ENCODE results near the gene SLC9B1. TPM values are rescaled to one million over a fixed set of nuclear protein-coding genes. Genes with fewer than 3 reads are reported as not detected.
"Not testable (repeated sequence)": the region's sequence is repeated elsewhere in the genome, so short reads cannot be mapped to it uniquely, and the experiment has no call there.

Gene SLC9B1
- total RNA-seq, 1 donor from 2014 or later: 0.40 TPM

DNA sequence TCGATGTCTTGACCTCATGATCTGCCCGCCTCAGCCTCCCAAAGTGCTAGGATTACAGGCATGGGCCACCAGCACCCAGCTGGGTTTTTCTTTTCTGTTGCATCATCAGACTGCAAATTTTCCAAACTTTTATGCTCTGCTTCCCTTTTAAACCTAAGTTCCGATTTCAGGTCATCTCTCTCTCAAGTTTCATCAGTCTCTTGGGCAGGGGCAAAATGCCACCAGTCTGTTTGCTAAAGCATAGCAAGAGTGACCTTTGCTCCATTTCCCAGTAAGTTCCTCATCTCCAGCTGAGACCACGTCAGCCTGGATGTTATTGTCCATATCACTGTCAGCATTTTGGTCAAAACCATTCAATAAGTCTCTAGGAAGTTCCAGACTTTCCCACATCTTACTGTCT is 141.2 kb downstream of the SLC9B1 start:
- not testable (repeated sequence) for DNase-seq (ENCODE audit: low read depth in 2 of 2)

DNA sequence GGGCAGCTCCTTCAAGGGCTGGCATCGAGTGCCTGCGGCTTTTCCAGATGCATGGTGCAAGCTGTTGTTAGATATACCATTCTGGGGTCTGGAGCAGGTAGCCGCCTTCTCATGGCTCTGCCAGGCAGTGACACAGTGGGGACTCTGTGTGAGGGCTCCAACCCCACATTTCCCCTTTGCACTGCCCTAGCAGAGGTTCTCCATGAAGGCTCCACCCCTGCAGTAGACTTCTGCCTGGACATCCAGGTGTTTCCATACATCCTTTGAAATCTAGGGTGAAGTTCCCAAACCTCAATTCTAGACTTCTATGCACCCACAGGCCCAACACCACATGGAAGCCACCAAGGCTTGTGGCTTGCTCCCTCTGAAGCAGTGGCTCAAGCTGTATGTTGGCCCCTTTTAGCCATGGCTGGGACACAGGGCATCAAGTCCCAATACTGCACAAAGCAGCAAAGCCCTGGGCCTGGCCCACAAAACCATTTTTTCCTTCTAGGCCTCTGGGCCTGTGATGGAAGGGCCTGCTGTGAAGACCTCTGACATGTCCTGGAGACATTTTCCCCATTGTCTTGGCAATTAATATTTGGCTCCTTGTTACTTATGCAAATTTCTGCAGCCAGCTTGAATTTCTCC is 141.9 kb downstream of the SLC9B1 start:
- DNase-seq (ENCODE audit: low read depth in 2 of 2): not testable (repeated sequence)

DNA sequence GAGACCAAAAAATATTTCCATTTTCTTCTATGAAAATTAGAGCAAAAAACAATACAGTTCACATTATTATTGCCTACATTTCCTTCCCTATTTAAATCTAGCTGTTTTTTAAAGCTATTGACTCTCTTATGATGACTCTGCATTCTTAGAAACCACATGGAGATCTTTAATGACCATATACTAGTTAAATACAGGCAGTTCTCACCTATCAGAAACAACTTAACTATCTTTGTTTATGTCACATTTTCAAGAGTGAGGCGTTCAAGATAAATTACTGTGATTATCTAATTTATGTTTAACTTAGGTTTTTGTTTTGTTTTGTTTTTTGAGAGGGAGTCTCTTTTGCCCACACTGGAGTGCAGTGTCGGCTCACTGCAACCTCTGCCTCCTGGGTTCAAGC is 147.7 kb downstream of the SLC9B1 start:
- DNase-seq (ENCODE audit: low read depth in 2 of 2): no peak

DNA sequence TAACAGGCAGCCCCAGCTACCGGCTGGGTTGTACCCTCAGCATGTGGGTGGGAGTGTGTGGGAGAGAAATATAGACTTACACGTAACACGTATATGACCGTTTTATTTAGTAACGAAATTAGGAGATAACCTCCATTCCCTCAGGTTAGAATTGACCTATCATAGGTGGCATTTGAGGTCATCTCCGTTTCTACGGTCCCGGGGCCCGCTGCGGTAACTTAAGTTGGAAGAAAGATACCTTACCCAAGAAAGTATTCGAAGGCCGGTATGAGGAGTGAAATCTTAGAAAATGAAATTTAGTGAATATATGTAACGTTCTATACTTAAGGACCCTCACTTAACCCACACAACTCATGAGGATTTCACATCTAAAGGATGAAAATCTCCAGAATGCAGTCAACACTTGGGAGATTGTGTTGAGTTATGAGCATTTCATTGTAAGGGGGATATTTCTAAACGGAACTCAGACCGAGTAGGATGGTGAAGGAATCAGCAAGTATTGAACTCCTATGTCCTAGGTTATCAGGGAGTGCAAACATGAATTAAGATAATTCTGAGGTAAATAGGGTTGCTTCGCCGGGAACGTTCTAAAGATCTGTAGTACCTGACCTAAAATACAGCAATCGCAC is 149.8 kb downstream of the SLC9B1 start:
- DNase-seq (ENCODE audit: low read depth in 2 of 2): peak in 1 of 2 donors; percentile 2

DNA sequence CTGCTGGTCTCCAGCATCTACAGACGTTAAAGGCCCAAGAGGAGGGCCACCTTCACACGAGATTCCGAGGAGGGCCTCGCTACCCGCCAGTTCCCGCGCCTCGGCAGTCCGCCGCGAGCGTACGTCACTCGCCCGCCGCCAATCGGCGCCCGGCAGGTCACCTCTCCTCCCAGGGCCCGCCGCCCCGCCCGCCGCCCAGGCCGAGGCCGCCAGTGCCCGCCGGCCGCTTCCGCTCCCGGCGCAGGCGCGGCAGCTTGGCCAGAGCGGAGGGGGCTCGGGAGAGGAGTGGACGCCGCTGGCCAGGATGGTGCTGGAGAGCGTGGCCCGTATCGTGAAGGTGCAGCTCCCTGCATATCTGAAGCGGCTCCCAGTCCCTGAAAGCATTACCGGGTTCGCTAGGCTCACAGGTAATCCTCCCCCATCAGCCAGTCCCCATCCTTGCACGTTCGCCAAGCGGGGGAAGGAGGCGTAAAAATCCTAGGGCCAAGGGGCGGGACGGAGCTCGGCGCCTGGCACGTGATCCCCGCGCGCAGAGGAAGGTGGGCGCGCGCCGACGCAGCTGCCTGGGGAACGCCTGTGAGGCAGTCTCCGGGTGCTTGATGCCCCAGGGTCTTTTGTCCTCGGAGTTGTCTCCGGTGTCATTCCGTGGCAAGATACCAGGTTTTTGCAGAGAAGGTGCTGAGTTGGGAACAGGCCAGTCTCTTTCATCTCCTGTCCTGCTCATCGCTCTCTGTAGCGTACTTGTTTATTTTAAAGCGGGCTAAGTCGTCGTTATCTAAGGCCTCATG is 150.5 kb downstream of the SLC9B1 start, which contains the start of gene CISD2:
CISD2 (plus strand) TSS at position 212 of the 788 bp plus-strand sequence; CDS start at position 305, 93 bp downstream.
- DNase-seq (ENCODE audit: low read depth in 2 of 2): peak; percentile 93 to 94

- DNase-seq (ENCODE audit: low read depth in 2 of 2): no peak
Observed at GRCh38 chr4:102868153-102868780, 151.2 kb downstream of the SLC9B1 start.

DNA sequence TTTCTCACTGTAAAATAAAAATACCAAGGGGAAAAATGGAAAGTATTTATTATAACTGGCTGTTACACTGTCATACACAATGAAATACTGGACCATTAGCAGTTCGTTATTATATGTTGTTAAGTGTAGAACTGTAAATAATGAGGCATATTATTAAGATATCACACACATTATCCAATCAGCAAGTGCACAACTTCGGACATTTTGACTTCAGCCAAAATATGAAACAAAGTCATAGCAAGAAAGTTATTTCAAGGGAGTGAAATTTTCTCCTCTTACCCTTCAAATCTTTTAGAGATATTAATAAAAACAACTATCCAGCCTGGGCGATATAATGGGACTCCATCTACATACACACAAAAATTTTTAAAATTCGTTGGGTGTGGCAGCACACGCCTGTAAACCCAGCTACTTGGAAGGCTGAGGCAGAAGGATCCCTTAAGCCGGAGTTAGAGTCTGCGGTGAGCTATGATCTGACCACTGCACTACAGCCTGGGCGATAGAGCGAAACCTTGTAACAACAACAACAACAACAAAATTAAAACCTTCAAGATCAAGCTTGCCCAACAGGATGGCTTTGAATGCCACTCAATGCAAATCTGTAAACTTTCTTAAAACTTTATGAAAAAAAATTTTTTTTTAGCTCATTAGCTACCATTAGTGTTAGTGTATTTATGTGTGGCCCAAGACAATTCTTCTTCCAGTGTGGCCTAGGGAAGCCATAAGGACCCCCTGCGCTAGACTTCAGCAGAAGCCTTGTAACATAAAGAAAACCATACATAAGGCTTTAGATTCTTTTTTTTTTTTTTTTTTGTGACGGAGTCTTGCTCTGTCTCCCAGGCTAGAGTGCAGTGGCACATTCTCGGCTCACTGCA is 152.0 kb downstream of the SLC9B1 start:
- no peak for DNase-seq (ENCODE audit: low read depth in 2 of 2)

DNA sequence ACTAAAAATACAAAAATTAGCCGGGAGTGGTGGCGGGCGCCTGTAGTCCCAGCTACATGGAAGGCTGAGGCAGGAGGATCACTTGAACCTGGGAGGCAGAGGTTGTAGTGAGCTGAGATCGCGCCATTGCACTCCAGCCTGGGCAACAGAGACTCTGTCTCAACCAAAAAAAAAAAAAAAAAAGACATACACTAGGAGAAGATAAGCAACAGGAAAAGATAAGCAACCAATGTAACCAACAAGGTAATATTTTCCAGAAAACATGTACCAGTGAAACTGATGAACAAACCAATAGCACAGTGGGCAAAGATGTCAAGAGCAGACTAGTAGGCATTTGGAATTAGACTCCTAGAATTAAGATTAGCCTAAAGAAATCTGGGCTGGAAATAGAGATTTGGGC is 154.2 kb downstream of the SLC9B1 start:
- not testable (repeated sequence) for DNase-seq (ENCODE audit: low read depth in 2 of 2)

DNA sequence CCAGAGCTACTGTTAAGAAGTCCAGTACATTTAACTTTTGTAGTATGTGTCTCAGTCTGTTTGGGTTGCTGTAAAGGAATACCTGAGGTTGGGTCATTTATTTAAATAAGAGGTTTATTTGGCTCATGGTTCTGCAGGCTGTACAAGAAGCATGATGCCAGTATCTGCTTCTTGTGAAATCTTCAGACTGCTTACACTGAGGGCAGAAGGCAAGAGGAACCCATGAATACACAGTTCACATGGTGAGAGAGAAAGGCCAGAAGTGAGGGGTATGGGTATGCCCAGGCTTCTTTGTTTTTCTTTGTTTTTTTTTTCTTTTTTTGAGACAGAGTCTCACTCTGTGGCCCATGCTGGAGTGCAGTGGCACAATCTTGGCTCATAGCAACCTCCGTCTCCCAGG is 156.8 kb downstream of the SLC9B1 start:
- no peak for DNase-seq (ENCODE audit: low read depth in 2 of 2)

DNA sequence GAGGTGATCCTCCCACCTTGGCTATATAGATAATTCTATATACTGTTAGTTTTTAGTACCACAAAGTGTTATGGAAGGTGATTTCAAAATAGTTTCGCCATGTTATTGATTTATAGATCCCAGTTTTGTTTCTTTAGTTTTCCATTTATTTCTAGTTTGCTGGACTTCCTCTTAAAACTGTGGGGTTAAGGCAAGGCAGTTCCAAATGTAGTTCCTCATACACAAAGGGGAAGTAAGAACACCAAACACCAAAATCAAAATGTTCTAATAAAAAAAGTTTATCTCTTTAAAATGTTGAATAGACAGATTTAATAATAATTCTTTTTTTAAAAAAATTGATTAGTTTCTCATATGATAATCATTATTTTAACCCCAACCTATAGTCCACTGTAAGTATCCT is 157.5 kb downstream of the SLC9B1 start:
- no peak for DNase-seq (ENCODE audit: low read depth in 2 of 2)

DNA sequence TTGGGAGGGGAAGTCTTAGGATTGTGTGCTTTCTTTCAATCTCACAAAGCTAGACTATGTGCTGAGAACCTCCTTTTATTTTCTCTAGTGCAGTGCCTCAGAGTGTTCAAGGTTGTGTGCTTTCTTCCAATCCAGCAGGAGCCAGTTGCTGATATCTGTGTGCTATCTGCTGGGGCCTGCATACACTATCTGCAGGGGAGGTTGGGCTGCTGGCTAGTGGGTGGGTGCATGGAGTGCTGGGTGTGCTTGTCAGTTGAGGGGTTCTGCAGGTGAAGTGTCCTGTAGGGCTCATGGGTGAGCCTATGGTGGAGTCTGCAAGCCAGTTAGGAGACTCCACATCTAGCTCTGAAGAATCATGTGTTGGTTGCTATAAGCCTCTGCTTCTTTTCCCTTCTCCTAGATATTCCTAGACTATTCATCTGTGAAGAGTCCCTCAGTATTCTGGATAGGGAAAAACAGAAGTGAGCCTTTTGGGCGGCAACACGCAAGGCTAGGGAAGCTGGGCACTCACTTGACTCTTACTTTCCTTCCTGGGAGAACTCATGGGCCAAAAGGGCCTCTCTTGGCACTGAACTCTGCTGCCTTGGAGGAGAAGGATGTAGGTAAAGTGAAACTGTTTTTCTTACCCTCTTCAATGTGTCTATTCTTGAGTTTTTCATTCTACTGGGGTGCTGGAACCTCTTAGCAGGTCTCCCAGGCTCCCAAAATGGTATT is 158.7 kb downstream of the SLC9B1 start:
- DNase-seq (ENCODE audit: low read depth in 2 of 2): no peak

DNA sequence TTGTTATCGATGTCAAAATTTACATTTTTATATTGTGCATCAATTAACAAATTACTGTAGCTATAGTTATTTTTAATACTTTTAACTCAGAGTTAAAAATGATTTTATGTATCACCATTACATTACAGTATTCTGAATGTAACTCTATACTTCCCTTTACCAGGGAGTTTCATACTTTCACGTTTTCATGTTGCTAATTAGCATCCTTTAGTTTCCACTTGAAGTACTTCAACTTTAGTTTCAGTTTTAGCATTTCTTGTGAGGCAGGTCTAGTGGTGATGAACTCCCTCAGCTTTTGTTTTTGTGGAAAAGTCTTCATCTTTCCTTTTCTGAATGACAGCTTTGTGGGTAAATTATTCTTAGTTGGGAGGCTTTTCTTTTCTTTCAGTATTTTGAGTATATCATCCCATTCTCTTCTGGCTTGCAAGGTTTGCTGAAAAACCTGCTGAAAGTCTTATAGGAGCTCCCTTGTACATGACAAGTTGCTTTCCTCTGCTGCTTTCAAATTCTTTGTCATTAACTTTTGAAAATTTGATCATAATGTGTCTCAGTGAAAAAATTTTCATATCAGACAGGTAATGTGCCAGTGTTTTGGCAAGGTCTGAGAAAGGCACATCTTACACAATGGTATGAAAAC is 160.6 kb downstream of the SLC9B1 start:
- DNase-seq (ENCODE audit: low read depth in 2 of 2): no peak

Other genes starting within 250 kb of the SLC9B1 start
- 247 and 276 TPM in 2 replicates for gene UBE2D3, start 192.2 kb downstream of the SLC9B1 start, total RNA-seq
- 31.4 and 47.4 TPM in 2 replicates for gene CISD2, start 150.7 kb downstream of the SLC9B1 start, total RNA-seq
- gene SLC9B2, start 57.1 kb upstream of the SLC9B1 start, total RNA-seq: 14.3 and 15.0 TPM in 2 replicates
- 18.1 TPM in 2 replicates for gene BDH2, start 80.1 kb upstream of the SLC9B1 start, total RNA-seq
- 1.8 and 10.2 TPM in 2 replicates for gene CENPE, start 178.6 kb upstream of the SLC9B1 start, total RNA-seq

Measured in lung microvascular endothelial cell (primary cell).